NOMO-1 treated with DMSO at 0.1 percent for 48 hours (cell line): Measurements from ENCODE around the gene ATXN1.

ENCODE experiments used
- DNase-seq: peaks from one replicate; lab custom pipeline; 2025; ENCODE audit not compliant: unreplicated experiment; lab: John Stamatoyannopoulos, UW

The ATXN1 gene

DNA sequence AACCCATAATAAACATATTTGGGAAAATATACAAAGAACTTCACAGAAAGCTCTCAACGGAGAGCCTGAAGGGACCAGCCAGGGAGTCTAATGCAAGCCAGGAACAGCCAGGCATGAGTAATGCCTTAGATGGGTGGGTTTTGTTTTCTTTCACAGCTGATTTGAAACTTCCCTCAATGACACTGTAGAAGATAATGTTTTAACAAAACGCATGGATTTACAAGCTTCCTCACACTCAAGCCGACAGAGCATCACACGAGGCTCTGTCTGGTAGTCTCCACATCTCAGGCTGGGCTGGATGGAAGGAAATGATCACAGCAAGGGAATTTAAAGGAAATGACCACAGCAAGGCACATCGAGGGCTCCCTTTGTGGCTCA is 409.0 kb downstream of the ATXN1 start:
- no peak for DNase-seq

DNA sequence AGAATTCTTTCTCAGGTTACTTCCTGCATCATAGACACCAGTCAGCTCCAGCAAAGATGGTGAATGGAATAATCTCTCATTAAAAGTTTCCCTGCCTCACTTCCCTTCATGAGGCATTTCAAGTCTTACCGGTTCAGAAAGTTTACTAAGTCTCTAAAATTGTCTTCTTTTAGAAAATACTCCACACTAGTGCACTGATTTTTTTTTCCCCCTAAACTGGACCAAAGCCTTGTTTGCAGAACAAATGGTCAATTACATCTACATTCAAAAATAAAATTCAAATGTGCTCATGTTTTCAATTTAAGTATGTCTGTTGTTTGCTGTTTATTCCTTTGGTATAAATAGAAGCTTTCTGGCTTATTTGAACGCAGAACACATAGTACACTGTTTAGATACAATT is 411.7 kb downstream of the ATXN1 start:
- DNase-seq: no peak

DNA sequence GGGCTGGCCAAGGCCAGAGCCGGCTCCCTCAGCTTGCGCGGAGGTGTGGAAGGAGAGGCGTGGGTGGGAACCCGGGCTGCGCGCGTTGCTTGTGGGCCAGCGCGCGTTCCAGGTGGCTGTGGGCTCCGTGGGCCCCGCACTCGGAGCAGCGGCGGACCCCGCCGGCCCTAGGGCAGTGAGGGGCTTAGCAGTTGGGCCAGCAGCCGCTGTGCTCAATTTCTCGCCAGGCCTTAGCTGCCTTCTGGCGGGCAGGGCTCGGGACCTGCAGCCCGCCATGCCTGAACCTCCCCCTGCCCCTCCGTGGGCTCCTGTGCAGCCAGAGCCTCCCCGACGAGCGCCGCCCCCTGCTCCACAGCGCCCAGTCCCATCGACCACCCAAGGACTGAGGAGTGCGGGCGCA is 414.4 kb downstream of the ATXN1 start:
- no peak for DNase-seq

DNA sequence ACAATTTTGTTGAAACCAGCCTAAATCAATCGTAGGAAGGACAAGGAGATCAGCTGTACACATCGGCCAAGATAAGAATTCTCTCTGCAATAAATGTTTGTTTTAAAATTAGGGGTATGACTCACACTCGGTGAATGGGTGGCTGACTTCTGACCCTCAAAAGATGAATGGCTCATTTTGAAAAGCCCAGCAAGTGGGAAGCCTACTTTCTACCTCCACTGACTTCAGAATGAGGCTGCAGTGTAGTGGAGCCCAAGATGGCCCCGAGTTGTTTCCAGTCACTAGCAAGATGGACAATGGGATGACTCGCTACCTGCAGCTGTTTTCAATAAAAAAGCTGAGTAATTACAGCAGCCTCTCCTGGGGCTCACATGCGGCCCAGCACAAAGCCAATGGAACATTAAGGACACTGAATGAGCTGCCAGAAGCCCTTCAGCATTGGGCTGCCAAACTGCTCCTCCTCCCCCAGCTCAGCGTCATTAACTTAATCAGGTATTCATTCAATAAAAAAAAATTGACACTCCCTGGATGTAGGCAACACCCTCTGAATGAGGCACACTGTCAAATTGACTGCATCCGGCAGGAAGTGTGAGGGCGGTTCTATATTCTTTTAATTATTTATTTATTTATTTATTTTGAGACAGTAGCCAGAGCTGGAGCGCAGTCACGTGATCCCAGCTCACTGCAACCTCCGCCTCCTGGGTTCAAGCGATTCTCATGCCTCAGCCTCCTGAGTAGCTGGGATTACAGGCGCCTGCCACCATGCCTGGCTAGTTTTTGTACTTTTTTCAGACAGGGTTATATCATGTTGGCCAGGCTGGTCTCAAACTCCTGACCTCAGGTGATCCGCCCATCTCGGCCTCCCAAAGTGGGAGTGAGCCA is 415.6 kb downstream of the ATXN1 start:
- DNase-seq: no peak

DNA sequence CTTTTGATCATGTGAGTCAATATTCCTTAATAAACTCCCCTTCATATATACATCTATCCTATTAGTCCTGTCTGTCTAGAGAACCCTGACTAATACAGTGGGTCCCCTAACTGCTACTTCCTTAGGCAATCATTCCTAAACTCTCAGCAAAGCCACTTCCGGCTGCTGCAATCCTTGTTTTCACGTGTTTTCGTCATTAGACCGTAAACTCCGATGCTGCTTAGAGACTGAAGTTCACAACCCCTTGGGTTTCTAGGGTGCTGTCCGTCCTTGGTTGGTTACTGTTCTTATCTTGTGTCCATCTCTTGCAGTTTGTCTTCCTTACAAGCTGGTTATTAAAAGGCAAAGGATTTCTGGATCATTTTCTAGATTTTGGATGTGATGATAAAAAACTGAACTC is 416.5 kb downstream of the ATXN1 start:
- DNase-seq: peak; percentile 29

DNA sequence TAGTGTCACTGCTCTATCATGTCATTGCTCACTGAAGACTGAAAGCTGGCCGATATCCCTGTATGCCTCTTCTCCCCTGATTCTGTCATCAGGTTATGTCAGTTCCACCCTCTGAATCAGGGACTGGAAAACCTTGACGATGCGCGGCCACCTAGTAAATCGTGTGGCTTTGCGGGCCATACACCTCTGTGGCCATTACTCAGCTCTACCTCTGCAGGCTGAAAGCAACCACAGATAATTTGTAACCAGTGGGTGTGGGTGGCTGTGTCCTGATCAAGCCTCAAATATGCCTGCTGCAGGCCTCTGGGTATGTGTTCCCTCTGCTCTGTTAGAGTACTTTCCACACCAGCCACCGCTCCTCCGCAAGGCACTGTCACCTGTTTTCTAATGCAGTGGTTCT is 417.7 kb downstream of the ATXN1 start:
- no peak for DNase-seq

DNA sequence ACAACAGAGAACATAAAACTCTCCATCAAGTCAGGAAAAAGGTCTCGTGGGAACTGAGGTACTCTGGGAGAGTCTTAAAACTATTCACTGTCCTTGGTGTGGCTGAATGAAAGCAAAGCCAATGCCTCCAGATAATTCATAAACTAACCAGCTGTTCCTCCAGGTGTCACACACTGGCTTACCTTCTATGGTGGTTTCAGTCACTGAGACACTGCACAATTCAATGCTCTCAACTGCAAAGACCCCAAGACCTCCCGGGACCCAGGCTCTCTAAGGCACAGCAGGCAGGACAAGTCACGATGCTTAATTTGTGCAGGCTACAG is 422.0 kb downstream of the ATXN1 start:
- DNase-seq: no peak

DNA sequence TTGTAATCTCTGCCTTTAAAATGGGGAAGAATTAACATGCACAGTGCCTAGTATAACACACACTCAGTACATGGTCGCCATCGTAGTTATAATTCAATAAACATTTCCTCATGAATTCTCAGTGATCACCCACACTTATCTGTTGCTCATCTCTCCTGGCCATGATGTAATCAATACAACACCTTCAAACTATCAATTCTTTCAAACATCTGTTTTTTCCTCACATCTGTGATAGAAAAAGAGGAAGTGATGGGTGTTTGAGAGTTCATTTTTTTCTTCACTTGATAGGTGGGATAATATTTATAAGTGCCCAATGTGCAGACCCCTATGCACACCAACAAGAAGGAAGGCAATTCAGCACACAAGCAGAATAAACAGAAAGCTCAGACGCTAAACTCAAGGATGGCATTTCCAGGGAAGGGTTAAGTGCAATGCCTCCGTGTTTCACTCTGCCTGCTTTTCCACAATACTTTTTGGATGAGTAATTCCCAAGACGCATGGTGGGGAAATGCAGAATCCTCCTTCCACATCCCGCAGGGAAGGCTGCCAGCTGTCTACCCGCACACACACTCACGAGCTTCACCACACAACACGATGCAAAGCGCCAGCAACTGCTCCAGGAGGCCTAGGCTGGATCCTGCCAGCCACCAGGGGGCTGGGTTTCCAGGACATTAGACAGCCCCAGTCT is 422.5 kb downstream of the ATXN1 start:
- no peak for DNase-seq

DNA sequence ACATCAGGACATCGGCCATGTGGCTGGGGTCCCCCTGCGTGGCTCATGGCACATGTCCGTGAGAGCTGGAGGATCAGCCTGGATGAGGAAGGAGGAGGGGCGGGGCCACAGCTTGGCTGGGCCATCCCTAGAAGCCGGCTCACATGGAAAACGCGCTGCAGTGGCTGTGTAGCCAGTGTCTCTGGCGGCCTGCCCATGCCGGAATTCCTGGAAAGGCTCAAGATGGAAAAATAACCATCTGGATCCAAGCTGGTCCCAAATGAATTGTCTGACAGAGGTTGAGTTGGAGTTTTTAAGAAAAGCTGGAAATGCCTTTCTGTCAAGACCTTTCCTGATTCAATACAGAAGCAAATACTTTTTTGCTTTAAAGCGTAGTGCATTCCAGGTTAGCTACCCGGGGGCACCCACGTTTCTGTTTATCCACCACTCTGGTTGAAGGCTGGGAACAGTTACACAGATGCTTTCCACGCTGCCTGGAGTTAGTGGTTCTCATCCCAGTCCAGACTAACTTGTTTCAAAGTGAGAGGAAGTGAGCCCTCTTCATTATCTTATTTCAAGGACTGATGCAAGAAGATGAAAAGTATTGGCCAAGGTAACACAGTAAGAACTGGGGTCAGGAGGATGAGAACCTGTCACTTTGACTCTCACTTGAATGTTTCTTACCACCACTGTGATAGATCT is 423.8 kb downstream of the ATXN1 start:
- DNase-seq: no peak

DNA sequence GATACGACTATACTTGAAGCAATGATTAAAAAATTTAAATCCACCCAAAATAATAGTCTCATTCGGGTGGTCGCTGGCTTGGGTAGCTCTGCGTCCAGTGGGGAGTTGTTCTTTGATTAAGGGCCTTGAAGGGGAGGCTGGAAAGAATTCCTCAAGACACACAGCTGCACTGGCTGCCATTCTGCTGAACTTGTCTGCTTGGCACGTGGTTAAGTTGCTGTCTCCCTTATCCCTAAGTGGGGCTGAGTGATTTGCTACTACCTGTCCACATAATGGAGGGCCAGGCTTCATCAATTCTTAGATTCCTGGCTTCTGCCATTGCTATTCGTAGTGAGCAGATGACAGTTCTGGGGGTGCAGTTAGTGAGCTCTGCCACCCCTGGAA is 424.4 kb downstream of the ATXN1 start:
- no peak for DNase-seq

DNA sequence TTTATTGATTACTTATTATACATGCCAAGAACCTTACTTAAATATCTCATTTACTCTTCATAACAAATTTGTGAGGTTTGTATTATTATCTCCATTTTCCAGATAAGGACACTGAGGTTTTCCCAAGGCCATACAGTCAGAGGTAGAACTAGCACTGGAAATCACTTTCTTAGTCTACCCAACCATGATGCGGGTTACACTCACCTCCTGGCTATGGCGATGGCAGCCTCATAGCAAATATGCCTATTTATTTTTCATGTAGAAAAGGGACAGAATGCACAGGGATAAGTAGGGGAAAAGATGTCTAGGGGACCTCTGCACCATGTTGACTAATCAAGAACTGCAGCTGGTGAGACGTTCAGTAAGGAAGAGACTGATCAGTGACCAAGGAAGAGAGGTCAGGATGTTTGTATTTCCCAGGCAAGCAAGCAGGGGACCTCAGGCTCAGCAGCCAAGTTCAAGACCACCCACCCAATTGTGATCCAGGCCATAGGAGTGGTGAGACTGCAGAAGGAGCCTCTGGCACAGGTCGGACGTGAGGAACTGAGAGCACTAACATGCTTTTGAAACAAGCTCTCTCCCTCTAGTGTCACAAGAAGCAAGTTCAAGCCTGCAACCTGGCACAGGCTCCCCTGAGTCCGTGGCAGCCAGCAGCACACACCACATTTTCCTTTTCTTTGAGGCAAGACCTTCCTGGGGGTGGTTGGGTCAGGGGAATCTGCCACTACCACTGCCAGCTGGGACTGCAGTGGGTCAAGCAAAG is 425.0 kb downstream of the ATXN1 start:
- DNase-seq: no peak

DNA sequence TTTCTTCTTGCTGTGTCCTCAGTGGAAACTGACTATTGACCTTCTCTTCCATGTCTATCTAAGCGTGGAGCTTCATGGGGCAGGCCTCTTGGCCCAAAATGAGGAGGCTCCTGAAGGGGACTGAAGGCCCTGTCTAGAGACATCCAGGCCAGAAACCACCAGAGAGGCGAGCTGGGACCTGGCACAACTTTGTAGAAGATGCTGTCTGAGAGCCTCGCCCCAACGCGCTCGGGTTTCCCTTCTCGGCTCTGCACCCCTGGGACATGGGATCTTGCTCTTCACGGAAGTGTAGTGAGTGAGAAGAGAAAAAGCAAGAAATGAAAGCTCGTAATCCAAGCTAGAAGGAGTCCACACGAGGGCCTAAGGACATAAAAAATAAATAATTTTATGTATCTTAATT is 426.1 kb downstream of the ATXN1 start:
- no peak for DNase-seq

DNA sequence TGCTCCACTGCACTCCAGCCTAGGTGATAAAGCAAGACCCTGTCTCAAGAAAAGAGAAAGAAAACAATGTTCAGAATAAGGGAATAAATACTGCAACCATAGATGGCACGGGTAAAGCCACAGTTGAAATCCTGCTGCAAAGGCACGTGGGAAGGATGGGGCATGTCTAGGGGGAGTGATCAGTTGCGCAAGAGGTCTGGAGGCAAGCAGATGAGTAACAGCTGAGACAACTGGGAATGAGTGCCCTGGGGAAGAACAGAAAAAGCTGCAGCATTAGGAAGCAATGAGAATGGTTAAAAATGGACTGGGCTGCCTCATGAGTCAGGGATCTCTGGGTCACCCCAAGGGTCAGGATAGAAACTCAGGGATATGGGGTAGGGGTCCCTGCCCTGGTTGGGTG is 426.6 kb downstream of the ATXN1 start:
- peak; percentile 16 for DNase-seq

DNA sequence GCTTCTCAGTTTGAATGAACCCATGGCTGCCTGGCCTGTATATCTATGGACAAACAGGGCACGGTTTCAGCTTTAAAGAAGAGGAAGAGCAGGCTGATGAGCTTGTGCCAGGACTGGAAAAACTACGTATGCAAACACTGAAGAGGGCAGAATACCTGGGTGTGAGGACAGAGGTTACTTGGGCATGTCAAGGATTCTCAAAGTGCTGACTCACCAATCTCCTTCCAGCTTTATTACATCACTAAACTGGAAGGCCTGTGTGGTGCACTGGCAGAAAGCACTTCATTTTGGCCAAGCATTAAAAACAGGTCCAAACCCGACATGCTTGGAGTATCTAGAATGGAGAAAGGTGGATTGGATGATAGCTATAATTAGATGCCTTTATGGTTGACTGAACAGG is 427.7 kb downstream of the ATXN1 start:
- no peak for DNase-seq

DNA sequence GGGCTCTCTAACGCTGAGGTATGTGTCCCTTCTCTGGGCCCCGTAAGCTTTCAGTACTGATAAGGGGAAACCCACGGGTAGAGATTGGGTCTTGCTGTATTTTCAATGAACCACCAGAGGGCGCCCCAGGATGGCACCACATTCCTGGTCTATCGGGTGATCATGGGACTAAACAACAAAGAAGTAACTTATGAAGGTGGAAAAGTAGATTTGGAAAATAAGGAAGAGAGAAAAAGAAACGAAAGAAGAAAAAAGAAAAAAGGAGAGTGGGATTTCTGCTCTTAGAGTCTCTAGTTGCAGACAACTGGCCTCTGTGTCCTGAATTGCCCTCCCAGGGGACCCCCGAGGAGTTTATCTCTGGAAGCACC is 429.1 kb downstream of the ATXN1 start:
- DNase-seq: peak; percentile 70

DNA sequence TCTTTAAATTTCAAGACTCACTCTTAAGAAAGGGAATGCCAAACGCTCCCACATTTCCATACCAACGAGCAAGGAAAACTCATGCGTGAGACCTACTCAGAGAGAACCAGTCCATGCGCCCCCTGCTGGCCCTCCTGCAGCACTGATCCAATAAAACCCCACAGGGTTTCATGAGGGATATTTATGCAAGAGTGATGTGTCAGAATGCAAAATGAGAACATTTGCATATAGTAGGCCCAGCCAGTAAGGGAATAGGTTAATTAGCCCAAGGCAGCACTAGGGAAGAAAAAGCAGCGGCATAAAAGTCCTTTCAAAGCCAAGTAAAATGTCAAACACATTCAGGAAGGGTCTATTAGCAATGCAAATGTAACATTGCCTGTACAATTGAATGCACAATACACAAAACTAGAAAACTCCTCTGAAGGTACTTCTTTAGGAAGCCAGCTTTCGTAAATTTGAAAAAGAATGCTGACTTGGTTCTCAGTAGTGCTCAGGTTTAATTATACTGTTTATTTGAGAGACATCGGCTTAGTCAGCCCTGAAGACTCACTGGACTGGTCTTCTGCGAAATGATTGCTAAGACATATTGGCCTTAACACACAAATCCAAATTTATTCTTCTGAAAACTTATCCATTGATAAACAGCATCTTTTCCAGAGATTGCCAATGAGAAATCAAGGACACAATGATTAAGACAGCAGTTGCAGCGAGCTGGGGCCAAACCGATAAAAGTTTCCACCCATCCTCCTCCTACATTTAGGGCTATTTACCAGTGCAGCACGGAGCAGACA is 429.7 kb downstream of the ATXN1 start:
- peak; percentile 77 for DNase-seq

DNA sequence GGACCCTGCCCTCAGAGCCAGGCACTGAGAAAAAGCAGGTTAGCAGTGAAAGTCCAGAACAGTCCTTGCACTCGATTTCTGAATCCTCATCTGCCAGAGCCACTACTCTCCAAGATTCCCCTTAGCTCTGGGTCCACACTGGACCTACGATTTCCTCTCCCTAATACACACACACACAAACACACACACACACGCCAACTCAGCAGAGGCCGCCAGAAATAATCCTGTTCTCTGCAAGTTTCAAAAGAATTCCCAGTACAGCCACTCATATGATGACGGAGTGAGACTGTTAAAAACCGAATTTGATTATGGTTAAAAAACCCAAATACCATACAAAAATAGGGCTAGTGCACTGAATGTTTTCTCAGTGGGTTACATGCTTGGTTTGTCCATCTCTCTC is 432.0 kb downstream of the ATXN1 start:
- DNase-seq: no peak

DNA sequence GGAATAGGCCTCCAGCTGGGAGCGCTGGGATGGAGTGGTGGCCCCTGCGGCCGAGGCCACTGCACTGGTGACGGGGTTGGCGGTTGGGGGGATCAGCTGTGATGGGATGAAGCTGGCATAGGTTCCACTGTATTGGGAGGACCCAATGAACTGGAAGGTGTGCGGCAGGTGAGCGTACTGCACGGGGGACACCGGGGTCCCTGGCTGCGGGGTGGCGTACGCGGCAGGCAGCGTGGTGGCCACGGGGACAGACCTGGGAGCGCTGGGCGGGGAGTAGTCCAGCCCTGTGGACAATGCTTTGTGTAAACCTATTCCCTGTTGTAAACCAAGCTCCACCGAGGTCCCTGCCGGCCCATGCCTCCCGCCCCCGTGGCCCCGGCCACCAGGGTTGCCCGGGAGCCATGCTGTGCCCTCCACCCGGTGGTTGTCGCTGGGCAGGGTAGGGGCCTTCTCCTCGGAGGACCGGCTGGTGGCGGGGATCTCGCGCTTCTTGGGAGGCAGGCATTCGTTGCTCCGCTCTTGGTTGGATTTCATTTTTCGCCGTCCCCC is 433.4 kb downstream of the ATXN1 start:
- no peak for DNase-seq

DNA sequence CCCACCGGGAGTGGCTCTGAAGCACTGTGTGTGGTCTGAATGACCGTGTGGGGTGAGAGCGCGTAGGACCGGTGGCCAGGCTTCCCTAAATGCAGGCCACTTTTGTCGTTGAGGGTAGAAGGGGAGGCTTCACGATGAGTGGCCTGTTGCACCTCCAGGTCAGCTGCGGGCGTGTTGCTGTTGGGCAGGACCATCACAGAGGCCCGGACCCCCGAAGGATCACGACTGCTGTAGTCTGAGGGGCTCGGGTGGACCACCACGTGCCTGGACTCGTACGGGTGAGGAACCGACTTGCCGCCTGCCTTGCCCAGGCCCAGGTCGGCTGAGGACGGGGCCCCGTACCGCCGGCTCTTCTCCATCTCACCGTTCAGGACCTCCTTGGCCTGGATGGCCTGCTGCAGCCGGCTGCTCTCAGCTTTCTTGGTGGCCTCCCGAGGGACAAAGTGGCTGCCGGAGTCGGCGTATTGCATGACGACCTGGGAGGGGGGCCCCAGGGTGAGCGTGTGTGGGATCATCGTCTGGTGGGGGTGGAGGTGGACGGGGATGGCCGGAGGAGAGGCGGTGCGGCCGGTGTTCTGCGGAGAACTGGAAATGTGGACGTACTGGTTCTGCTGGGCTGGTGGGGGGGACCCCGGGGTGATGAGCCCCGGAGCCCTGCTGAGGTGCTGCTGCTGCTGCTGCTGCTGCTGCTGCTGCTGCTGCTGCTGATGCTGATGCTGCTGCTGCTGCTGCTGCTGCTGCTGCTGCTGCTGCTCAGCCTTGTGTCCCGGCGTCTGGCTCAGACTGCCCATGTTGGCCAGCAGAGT is 434.1 kb downstream of the ATXN1 start:
- DNase-seq: no peak

DNA sequence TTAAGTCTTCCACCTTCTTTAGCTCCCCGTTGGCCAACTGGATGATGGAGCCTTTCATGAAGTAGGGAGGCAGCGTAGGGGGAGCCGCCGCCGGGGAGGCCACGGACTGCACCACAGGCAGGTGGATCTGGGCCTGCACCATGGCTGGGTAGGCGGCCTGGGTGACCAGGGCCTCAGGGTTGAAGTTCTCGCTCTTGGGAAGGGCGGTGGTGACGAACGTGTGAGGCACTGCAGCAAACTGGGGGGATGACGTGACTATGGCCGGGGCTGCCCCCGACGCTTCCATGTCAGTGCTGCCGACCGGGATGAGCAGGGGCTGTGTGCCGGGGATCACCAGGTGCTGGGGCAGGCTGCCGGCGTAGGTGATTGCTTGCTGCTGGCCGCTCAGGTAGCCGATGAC is 434.7 kb downstream of the ATXN1 start:
- no peak for DNase-seq
